K562 (cell line): ENCODE results near the gene CCDC33. TPM values are rescaled to one million over a fixed set of nuclear protein-coding genes. Genes with fewer than 3 reads are reported as not detected.

Source experiments
- ATAC-seq: fragments of 200-7000 bp; cut with Tn5 transposase; 3 replicates; pipeline ENCODE4 v1.9.1; 2020; ENCODE audit warnings: moderate library complexity
- BruUV-seq: library from RNA; stranded (reverse); fragments of 400-500 nt; replicated peaks from 2 replicates; lab custom pipeline; 2021; lab: Mats Ljungman, UMichigan
- CTCF ChIA-PET: fragments of 300-600 bp; formaldehyde crosslinking; extraction: SDS; loops from one replicate; lab custom pipeline; 2021; ENCODE audit warnings: low intra/inter-chr PET ratio; lab: Yijun Ruan, JAX
- POLR2A ChIA-PET: fragments of 300-600, 350-650 bp; sonication (Branson Sonifier 250); formaldehyde crosslinking; extraction: SDS; loops from one replicate; lab custom pipeline; 2021; ENCODE audit warnings: antibody characterized with exemption, inconsistent platforms; lab: Yijun Ruan, JAX
- DNase-seq, 4 experiments: peaks; one replicate each; pipeline versions ENCODE4 v3.0.0 to v3.0.0-alpha.2; 2011 to 2018; ENCODE audit warnings: low spot score in 3 of 4, mixed read lengths in 3 of 4; ENCODE audit errors: extremely low read depth in 1 of 4
- FAIRE-seq: peaks from 2 replicates; lab custom pipeline; 2011; peaks lifted over from hg19 to GRCh38; lab: Jason Lieb, UNC
- H2AFZ ChIP-seq: 2 replicates; pipeline ENCODE4 v1.6.0; 2011; ENCODE audit warnings: low read depth, low read length, control low read depth, inconsistent platforms
- H3K27ac ChIP-seq: fragments of 200-600 bp; 3 replicates; pipeline ENCODE4 v1.8.0; 2011; ENCODE audit warnings: low read depth, mild to moderate bottlenecking, control low read depth, inconsistent platforms, low read length, moderate library complexity, mixed read lengths; ENCODE audit errors: extremely low read depth
- H3K27me3 ChIP-seq, 2 experiments: fragments of 300-600 bp in 1 of 2; 2 replicates in 1 of 2; 3 replicates in 1 of 2; pipeline versions ENCODE4 v1.6.0 to v1.8.0; 2011; ENCODE audit warnings: inconsistent platforms in 2 of 2, low read length in 2 of 2, mild to moderate bottlenecking in 1 of 2, mixed read lengths in 1 of 2, moderate library complexity in 1 of 2; ENCODE audit not compliant: control insufficient read depth in 2 of 2, insufficient read depth in 2 of 2
- H3K36me3 ChIP-seq: fragments of 300-600 bp; 3 replicates; pipeline ENCODE4 v1.8.0; 2011; ENCODE audit warnings: mild to moderate bottlenecking, low read length, inconsistent platforms; ENCODE audit not compliant: control insufficient read depth, insufficient read depth
- H3K4me1 ChIP-seq, 2 experiments: fragments of 200-600 bp in 1 of 2; replicated peaks in 1 of 2; 2 replicates in 1 of 2; 3 replicates in 1 of 2; pipeline versions ENCODE4 v1.5.1 to v1.8.0; 2011; ENCODE audit warnings: inconsistent platforms in 2 of 2, low read length in 2 of 2, mild to moderate bottlenecking in 1 of 2, mixed read lengths in 1 of 2, moderate library complexity in 1 of 2; ENCODE audit not compliant: control insufficient read depth in 2 of 2, insufficient read depth in 2 of 2
- H3K4me2 ChIP-seq: 2 replicates; pipeline ENCODE4 v1.6.1; 2011; ENCODE audit warnings: low read length, control low read depth, inconsistent platforms, mixed read lengths; ENCODE audit not compliant: insufficient read depth
- H3K4me3 ChIP-seq: fragments of 200-600 bp; sonication (generic), shearing (Covaris generic); 2 replicates; pipeline ENCODE4 v1.5.1; 2016; ENCODE audit warnings: control low read depth, inconsistent platforms
- H3K79me2 ChIP-seq: fragments of 200-600 bp; 3 replicates; pipeline ENCODE4 v1.8.0; 2011; ENCODE audit warnings: low read length, inconsistent platforms; ENCODE audit not compliant: control insufficient read depth, insufficient read depth
- H3K9ac ChIP-seq, 2 experiments: 2 replicates each; pipeline versions ENCODE4 v1.6.0 to v1.6.1; 2011; ENCODE audit warnings: low read depth in 2 of 2, low read length in 2 of 2, control low read depth in 1 of 2, inconsistent platforms in 1 of 2, mild to moderate bottlenecking in 1 of 2, mixed read lengths in 1 of 2; ENCODE audit not compliant: insufficient read depth in 1 of 2
- H3K9me1 ChIP-seq: one replicate; pipeline ENCODE4 v1.6.0; 2011; ENCODE audit warnings: inconsistent platforms, mild to moderate bottlenecking, low read length, moderate library complexity; ENCODE audit not compliant: control insufficient read depth, insufficient read depth
- H3K9me3 ChIP-seq: replicated peaks from 2 replicates; pipeline ENCODE4 v1.5.1; 2011; ENCODE audit warnings: low read depth, low read length, inconsistent platforms; ENCODE audit not compliant: control insufficient read depth, insufficient read depth
- H4K20me1 ChIP-seq: replicated peaks from 2 replicates; pipeline ENCODE4 v1.6.1; 2011; ENCODE audit warnings: low read length, inconsistent platforms, mixed read lengths; ENCODE audit not compliant: control insufficient read depth, insufficient read depth
- FOXA1 ChIP-seq: fragments of 450-650 bp; IDR thresholded peaks from 2 replicates; pipeline ENCODE4 v1.6.1; 2016; ENCODE audit warnings: mild to moderate bottlenecking, borderline replicate concordance
- NFIC ChIP-seq: fragments of 450-650 bp; IDR thresholded peaks from 2 replicates; pipeline ENCODE4 v1.6.1; 2017; ENCODE audit warnings: mild to moderate bottlenecking, inconsistent platforms
- RBM25 ChIP-seq: fragments of 200-400 bp; formaldehyde crosslinking; IDR thresholded peaks from 2 replicates; pipeline ENCODE4 v1.6.1; 2018; ENCODE audit warnings: low read length, low read depth, moderate library complexity; ENCODE audit not compliant: severe bottlenecking
- SOX6 ChIP-seq: fragments of 450-650 bp; IDR thresholded peaks from 2 replicates; pipeline ENCODE4 v1.6.1; 2014; ENCODE audit warnings: mild to moderate bottlenecking
- YY1 ChIP-seq, 3 experiments: IDR thresholded peaks; 2 replicates each; pipeline ENCODE4 v1.6.1; 2011; ENCODE audit warnings: low read length in 2 of 3, mild to moderate bottlenecking in 2 of 3, moderate library complexity in 2 of 3, borderline replicate concordance in 1 of 3, control low read depth in 1 of 3, low read depth in 1 of 3; ENCODE audit not compliant: insufficient read depth in 3 of 3, insufficient replicate concordance in 2 of 3, control insufficient read depth in 1 of 3, insufficient read length in 1 of 3; ENCODE audit errors: extremely low read depth in 1 of 3
- in situ Hi-C: fragments of 300-500 bp; cut with MboI; formaldehyde crosslinking; loops from 4 replicates; pipeline ENCODE4 v1.15.0; 2018; ENCODE audit warnings: inconsistent platforms, mixed read lengths
- intact Hi-C: fragments of 100-400 bp; cut with micrococcal nuclease; formaldehyde crosslinking; loops from 2 replicates; pipeline ENCODE4 v1.14.2; 2022
- polyA plus RNA-seq, 8 experiments: library from polyadenylated mRNA; depleted of rRNA in 4 of 8; stranded (reverse) in 5 of 8; unstranded in 3 of 8; fragments of >200 nt; fragmentation: Nextera tagmentation in 2 of 8; fragmentation: Illumina TruSeq in 1 of 8; extraction: Ambion mirVana in 2 of 8; extraction: Trizol in 1 of 8; gene quantifications; 2 replicates each; pipeline versions ENCODE4 v1.2.1 to v1.2.3, GENCODE V29; 2011 to 2014; ENCODE audit warnings: inconsistent platforms in 1 of 8, missing spikeins in 1 of 8
- total RNA-seq, 7 experiments: library from RNA; depleted of rRNA in 6 of 7; stranded (reverse); fragments of >200 nt in 6 of 7; fragmentation: Illumina TruSeq in 2 of 7; extraction: Trizol in 2 of 7; gene quantifications; 2 replicates each; pipeline versions ENCODE4 v1.2.1 to v1.2.3, GENCODE V29; 2011 to 2021; ENCODE audit warnings: low replicate concordance in 1 of 7
- TF ChIP-seq, protein P1 (sequence below), 2 experiments: IDR thresholded peaks in 1 of 2; conservative IDR thresholded peaks in 1 of 2; 2 replicates each; pipeline ENCODE4 v1.6.1; 2016; ENCODE audit warnings: low read depth in 2 of 2, mild to moderate bottlenecking in 1 of 2, missing compliant biosample characterization in 1 of 2, missing genetic modification characterization in 1 of 2, moderate library complexity in 1 of 2
- TF ChIP-seq, protein P2 (sequence below), 2 experiments: fragments of 450-650 bp in 1 of 2; sonication (generic) in 1 of 2; formaldehyde crosslinking; conservative IDR thresholded peaks; 2 replicates each; pipeline versions ENCODE4 v1.4.0 to v1.8.1; 2020 to 2022; ENCODE audit warnings: mild to moderate bottlenecking in 1 of 2, missing genetic modification reagents in 1 of 2

Gene CCDC33
- total and polyA plus RNA-seq, 9 of the 15 experiments (the other 6 are each of a cell fraction or from before 2014, with no cell fraction given), result 0.08 to 1.1 (median 0.15) TPM; not detected in 4

DNA sequence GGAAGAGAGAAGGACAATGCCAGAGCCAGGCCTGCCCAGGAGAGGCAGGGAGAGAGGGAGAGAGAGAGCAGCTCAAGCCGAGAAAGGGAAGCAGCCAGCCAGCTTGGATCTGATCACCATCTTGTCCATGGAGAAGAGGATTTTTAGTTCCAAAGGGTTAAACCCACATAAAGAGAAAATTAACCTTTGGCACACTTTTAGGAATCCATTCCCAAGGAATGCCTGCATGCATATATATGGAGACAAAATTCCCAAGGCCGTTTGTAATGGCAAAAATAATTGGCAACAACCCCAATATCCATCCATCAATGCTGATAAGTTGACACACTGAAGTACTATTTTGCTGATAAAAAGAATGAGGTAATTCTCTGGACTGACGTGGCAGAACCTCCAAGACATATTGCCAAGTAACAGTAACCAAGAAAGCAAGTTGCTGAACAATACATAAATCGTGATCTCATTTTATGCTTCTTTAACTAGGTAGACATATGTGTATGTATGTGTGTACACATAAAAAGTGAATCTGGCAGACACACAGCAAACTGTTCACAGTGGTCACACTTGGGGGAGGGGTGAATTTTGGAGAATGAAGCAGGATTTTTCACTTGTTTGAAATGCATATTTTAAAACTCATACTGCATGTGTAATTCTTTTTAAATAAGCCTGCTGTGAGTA lies 26.0 kb upstream of the CCDC33 start (continued):
- TF ChIP-seq, protein P1, sequence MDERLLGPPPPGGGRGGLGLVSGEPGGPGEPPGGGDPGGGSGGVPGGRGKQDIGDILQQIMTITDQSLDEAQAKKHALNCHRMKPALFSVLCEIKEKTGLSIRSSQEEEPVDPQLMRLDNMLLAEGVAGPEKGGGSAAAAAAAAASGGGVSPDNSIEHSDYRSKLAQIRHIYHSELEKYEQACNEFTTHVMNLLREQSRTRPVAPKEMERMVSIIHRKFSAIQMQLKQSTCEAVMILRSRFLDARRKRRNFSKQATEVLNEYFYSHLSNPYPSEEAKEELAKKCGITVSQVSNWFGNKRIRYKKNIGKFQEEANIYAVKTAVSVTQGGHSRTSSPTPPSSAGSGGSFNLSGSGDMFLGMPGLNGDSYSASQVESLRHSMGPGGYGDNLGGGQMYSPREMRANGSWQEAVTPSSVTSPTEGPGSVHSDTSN (CRISPR knock-in tag; IDR thresholded peaks at IDR 0.05; ENCODE audit: low read depth), result no peak
- TF ChIP-seq, protein P1 (tag; conservative IDR thresholded peaks at IDR 0.05; ENCODE audit: low read depth), result peak; percentile 87
- peak; percentile 68 for TF ChIP-seq NFIC
- TF ChIP-seq, all 486 proteins: peak for 17

DNA sequence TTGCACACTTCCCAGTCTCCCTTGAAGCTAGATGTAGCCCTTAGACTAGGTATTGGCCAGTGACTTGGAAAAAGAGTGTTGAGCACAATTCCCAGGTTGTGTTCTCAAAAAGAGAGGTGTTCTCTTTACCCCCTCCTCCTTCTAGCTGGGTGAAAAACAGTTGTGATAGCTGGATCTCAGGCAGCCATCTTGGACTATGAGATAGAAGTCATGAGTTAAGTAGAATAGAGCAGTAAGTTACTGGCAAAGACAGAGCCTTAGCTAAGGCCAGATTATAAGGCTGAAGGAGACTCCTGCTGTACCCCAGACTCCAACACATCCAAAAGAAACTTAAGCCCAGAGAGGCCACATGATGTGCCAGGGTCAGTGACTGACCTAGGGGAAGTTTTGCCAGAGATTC lies 25.4 kb upstream of the CCDC33 start:
- BruUV-seq, result no TSS peak
- Histone ChIP-seq H3K79me2 (no peaks in the 10 kb centered on the region), H3K9me3 (no peaks in the 10 kb centered on the region), H3K36me3 (no peaks in the 10 kb centered on the region), H4K20me1 (0 out of 2 replicates have a peak, but pooled peaks cover 4% of the 10 kb centered on the region), H3K4me2 (no peak overlapping the region), H3K27ac (no peak overlapping the region), H3K4me3 (no peak overlapping the region), H3K4me1 (peaks cover 3 to 11% of the 10 kb centered on the region in 2 experiments; a peak in 2 of 5 replicates), H2AFZ (no peak overlapping the region), H3K27me3 (peaks cover 9 to 47% of the 10 kb centered on the region in 2 experiments; a peak in 4 of 5 replicates), H3K9me1 (no peaks in the 10 kb centered on the region), H3K9ac (no peak overlapping the region)
- ChIA-PET POLR2A (interaction anchor here (0.6 to 0.8 kb wide), 2 partner anchors 17 to 69 kb away, joined by 3 read pairs; no protein-coding TSS in a partner anchor), CTCF (no interaction called here)
- intact Hi-C loops, result no loop called here
- TF ChIP-seq SOX6, result no peak
- TF ChIP-seq, protein P2, sequence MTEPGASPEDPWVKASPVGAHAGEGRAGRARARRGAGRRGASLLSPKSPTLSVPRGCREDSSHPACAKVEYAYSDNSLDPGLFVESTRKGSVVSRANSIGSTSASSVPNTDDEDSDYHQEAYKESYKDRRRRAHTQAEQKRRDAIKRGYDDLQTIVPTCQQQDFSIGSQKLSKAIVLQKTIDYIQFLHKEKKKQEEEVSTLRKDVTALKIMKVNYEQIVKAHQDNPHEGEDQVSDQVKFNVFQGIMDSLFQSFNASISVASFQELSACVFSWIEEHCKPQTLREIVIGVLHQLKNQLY (CRISPR knock-in tag; conservative IDR thresholded peaks at IDR 0.05), result no peak
- peak; percentile 18 for TF ChIP-seq RBM25
- TF ChIP-seq FOXA1, result no peak
- TF ChIP-seq YY1 (IDR thresholded peaks at IDR 0.05; ENCODE audit: borderline replicate concordance in 1 of 3, control insufficient read depth in 1 of 3, extremely low read depth in 1 of 3, insufficient read depth in 3 of 3, insufficient read length in 1 of 3, insufficient replicate concordance in 2 of 3, low read depth in 1 of 3, low read length in 2 of 3), result peak in 1 of 3 experiments; percentile 50
- ATAC-seq, result no peak
- FAIRE-seq, result no peak
- in situ Hi-C loops, result no loop called here
- no peak for DNase-seq
